DND-41 (cell line): ENCODE data around the gene SERF1A.
"Not testable (repeated sequence)": the region's sequence is repeated elsewhere in the genome, so short reads cannot be mapped to it uniquely, and the experiment has no call there.

Source experiments
- EZH2 ChIP-seq: IDR thresholded peaks from 3 replicates; pipeline ENCODE4 v1.6.1; 2012; ENCODE audit warnings: borderline replicate concordance, low read depth, mild to moderate bottlenecking, moderate library complexity, low read length, inconsistent platforms; ENCODE audit not compliant: severe bottlenecking
- TF ChIP-seq, protein P1 (sequence below): IDR thresholded peaks from 2 replicates; pipeline ENCODE4 v1.5.1; 2012; ENCODE audit warnings: borderline replicate concordance, low read length, moderate library complexity, mild to moderate bottlenecking; ENCODE audit not compliant: poor library complexity, severe bottlenecking; ENCODE audit errors: extremely low read depth

GRCh38 chr5:70925211-70925562 lies 24.7 kb downstream of the SERF1A start:
- TF ChIP-seq, protein P1, sequence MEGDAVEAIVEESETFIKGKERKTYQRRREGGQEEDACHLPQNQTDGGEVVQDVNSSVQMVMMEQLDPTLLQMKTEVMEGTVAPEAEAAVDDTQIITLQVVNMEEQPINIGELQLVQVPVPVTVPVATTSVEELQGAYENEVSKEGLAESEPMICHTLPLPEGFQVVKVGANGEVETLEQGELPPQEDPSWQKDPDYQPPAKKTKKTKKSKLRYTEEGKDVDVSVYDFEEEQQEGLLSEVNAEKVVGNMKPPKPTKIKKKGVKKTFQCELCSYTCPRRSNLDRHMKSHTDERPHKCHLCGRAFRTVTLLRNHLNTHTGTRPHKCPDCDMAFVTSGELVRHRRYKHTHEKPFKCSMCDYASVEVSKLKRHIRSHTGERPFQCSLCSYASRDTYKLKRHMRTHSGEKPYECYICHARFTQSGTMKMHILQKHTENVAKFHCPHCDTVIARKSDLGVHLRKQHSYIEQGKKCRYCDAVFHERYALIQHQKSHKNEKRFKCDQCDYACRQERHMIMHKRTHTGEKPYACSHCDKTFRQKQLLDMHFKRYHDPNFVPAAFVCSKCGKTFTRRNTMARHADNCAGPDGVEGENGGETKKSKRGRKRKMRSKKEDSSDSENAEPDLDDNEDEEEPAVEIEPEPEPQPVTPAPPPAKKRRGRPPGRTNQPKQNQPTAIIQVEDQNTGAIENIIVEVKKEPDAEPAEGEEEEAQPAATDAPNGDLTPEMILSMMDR: not testable (repeated sequence)
- not testable (repeated sequence) for TF ChIP-seq EZH2
